Pancreas (tissue), 10 donors: Measurements from ENCODE around the gene MED25. TPM values are rescaled to one million over a fixed set of nuclear protein-coding genes. Genes with fewer than 3 reads are reported as not detected.

Experiments used
- ATAC-seq, 4 donors: fragments of 200-7000 bp; cut with Tn5 transposase; one replicate each; pipeline versions ENCODE4 v1.8.0 to v1.9.1; 2020; ENCODE audit warnings: mild to moderate bottlenecking in 4 of 4, moderate library complexity in 4 of 4
- DNase-seq, 6 donors: peaks; one replicate each; pipeline ENCODE4 v3.0.0-alpha.2; 2020
- FAIRE-seq: peaks from 2 replicates; lab custom pipeline; 2012; peaks lifted over from hg19 to GRCh38; lab: Jason Lieb, UNC
- H3K27ac ChIP-seq, 4 donors: fragments of 200-600 bp; sonication (generic); 1 replicate in 3 of 4; 2 replicates in 1 of 4; pipeline versions ENCODE4 v1.5.0 to v1.8.0; 2020
- H3K27me3 ChIP-seq, 4 donors: fragments of 200-600 bp; one replicate each; pipeline ENCODE4 v1.8.0; 2021
- H3K36me3 ChIP-seq, 3 donors: fragments of 200-600 bp; sonication (generic) in 1 of 3; one replicate each; pipeline versions ENCODE4 v1.5.0 to v1.8.0; 2020 to 2021
- H3K4me1 ChIP-seq, 3 donors: fragments of 200-600 bp; one replicate each; pipeline ENCODE4 v1.8.0; 2021
- H3K4me3 ChIP-seq, 4 donors: fragments of 200-600 bp; sonication (generic) in 2 of 4; one replicate each; pipeline versions ENCODE4 v1.5.0 to v1.8.0; 2020 to 2021
- H3K9me3 ChIP-seq, 4 donors: fragments of 200-600 bp; one replicate each; pipeline ENCODE4 v1.8.0; 2021
- CTCF ChIP-seq, 4 donors: fragments of 200-600 bp; sonication (generic) in 3 of 4; IDR thresholded peaks; one replicate each; pipeline versions ENCODE4 v1.5.0 to v1.8.0; 2021; ENCODE audit warnings: antibody characterized with exemption in 4 of 4
- WGBS, 2 donors: extraction: QIAGEN DNeasy Blood & Tissue Kit; methylation state at CpG; one replicate each; pipeline ENCODE4 v1.1.7; 2013; 5-methylcytosine and 5-hydroxymethylcytosine counted together
- intact Hi-C, 3 donors: fragments of 100-400 bp; cut with DNase I; formaldehyde crosslinking; loops; one replicate each; pipeline versions ENCODE4 v1.11.1 to v1.14.2; 2022
- polyA plus RNA-seq, 2 donors: library from polyadenylated mRNA; stranded (reverse); fragments of 200-250 nt; gene quantifications; one replicate each; pipeline ENCODE4 v1.2.3, GENCODE V29; 2013
- total RNA-seq, 6 donors: library from RNA; stranded (reverse); fragmentation: NEBNext Ultra II Directional in 4 of 6; extraction: Animal tissue kit (Norgen Biotek cat#: 25700) in 4 of 6; gene quantifications; one replicate each; pipeline versions ENCODE4 v1.2.1 to v1.2.4, GENCODE V29; 2021 to 2023
- donor health status: healthy with polysubstance abuse.
- donor health status: DM: no; HTN: no; CAD: no; lungs with moderate emphysema.
- donor health status: DM: no; HTN: no; CAD: no.
- donor health status: control.
- donor health status: control.
- donor health status: Bipolar disorder and iron deficiency.
- donor health status: DM: yes; HTN: yes; CAD: no.
- donor health status: DM: no; HTN: no; CAD: no.
- donor health status: DM: no; HTN: no; CAD: no.
- donor health status: DM: yes; HTN: yes; CAD: no.

Gene MED25
- total and polyA plus RNA-seq, 8 donors: 19.4 to 60.0 (median 27.8) TPM

- DNase-seq (no peak), FAIRE-seq (no peak), ATAC-seq (no peak)
- Histone ChIP-seq H3K4me1 (no peaks in the 10 kb centered on the region), H3K4me3 (no peak overlapping the region), H3K36me3 (no peaks in the 10 kb centered on the region), H3K27ac (no peak overlapping the region), H3K27me3 (no peaks in the 10 kb centered on the region), H3K9me3 (no peaks in the 10 kb centered on the region)
- intact Hi-C loops: no loop called here
- 82 to 88% methylated on average over 8 of the region's 8 CpGs for WGBS, 2 donors
- TF ChIP-seq CTCF (IDR thresholded peaks at IDR 0.05): no peak
Measured at GRCh38 chr19:49773663-49774350, 44.3 kb upstream of the MED25 start.

DNA sequence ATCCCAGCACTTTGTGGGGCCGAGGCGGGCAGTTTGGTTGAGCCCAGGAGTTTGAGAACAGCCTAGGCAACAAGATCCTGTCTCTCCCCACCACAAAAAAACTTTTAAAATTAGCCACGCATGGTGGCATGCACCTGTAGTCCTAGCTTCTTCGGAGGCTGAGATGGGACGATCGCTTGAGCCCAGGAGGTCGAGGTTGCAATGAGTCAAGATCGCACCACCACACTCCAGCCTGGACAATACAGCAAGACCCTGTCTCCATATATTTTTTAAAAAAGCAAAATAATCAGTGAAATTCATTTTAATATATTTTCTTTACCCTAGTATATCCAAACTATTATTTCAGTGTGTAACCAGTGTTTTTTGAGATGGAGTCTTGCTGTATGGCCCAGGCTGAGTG is 43.1 kb upstream of the MED25 start:
- no peak for DNase-seq
- Histone ChIP-seq H3K4me3 (no peak overlapping the region), H3K4me1 (no peaks in the 10 kb centered on the region), H3K27me3 (no peaks in the 10 kb centered on the region), H3K9me3 (no peaks in the 10 kb centered on the region), H3K36me3 (no peaks in the 10 kb centered on the region), H3K27ac (no peak overlapping the region)
- WGBS, 2 donors: 95 to 97% methylated on average over 8 of the region's 8 CpGs
- TF ChIP-seq CTCF (IDR thresholded peaks at IDR 0.05): no peak
- intact Hi-C loops: no loop called here
- ATAC-seq: no peak
- FAIRE-seq: no peak

DNA sequence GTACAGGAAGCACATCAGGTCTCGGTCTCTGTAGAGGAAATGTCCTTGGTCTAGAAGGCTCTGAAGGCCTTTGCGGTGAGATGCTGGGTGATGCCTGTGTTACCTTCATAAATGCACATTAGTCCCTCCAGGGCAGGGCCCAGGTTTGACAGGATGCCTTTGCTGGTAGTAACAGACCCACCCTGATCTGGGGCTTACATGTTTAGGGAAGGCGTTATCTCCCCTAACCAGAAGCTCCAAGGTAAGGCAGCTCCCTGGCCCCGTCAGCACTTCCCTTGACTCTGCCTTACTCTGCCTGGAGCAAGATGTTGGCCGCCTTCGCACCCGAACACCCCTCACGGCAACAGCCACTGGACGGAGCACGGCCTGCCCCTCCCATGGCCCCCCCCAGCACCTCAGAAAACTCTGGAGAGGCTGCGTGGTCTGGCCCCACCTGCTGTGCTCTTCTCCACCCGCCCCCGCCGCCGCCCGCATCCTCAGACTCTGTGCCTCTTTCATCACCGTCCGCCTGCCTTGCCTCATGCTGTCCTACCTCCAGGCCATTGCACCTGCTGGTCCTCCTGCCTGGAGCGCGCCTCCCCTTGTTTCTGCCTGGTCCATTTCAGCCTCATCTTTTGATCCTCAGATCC is 42.2 kb upstream of the MED25 start:
- peak in 1 of 4 donors; percentile 14 for ATAC-seq
- no peak for FAIRE-seq
- no peak for DNase-seq
- intact Hi-C loops: no loop called here
- Histone ChIP-seq H3K4me1 (no peaks in the 10 kb centered on the region), H3K27me3 (no peaks in the 10 kb centered on the region), H3K27ac (no peak overlapping the region), H3K4me3 (no peak overlapping the region), H3K9me3 (no peaks in the 10 kb centered on the region), H3K36me3 (no peaks in the 10 kb centered on the region)
- WGBS, 2 donors: 93 to 99% methylated on average over 20 of the region's 20 CpGs
- TF ChIP-seq CTCF (IDR thresholded peaks at IDR 0.05): no peak

DNA sequence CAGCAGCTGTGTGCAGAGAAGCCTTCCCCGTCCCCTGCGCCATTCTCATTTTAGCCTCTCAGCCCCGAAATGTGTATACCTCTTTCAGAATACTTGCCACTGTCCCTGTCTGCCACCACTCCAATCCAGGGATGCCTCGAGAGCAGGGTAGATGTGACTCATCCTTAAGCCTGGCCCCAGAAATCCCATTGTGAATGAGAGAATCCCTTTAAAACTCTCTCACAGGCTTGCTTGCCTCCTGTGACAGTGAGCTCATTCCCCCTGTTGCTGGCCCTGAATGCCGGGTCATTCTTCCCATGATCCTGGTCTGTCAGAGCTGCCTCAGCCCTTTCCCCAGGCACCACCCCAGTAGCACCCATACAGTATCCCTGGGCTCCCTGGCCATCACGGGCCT is 41.7 kb upstream of the MED25 start:
- 94 to 95% methylated on average over 6 of the region's 6 CpGs for WGBS, 2 donors
- DNase-seq (no peak), FAIRE-seq (no peak), ATAC-seq (no peak)
- no peak overlapping the region for H3K27ac ChIP-seq
- TF ChIP-seq CTCF (IDR thresholded peaks at IDR 0.05): no peak
- no peaks in the 10 kb centered on the region for H3K4me1 ChIP-seq
- no peaks in the 10 kb centered on the region for H3K36me3 ChIP-seq
- no peak overlapping the region for H3K4me3 ChIP-seq
- H3K27me3 ChIP-seq: no peaks in the 10 kb centered on the region
- intact Hi-C loops: no loop called here
- no peaks in the 10 kb centered on the region for H3K9me3 ChIP-seq
